ENCODE data around the gene JARID2.

JARID2 gene

DNA sequence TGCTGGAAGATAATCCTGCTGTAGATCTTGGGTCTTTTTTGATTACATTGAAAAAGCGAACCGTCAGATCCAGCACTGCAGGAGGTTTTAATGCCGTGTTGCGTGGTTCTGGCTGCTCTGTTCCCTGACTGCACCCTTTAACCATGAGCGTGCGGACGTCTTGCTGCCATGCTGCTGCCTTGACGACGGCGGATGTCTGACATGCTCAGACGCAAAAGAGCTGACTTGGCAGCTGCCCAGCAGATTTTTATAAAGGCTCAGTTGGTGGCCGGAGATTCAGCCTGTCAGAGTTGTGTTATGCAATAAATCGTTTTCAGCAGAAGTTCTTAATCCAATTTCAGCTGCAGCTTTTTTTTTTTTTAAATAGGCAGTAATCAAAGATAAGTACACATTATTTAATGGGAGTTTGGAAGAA lies 119.4 kb downstream of the JARID2 start (continued):
- TF ChIP-seq, protein P1, sequence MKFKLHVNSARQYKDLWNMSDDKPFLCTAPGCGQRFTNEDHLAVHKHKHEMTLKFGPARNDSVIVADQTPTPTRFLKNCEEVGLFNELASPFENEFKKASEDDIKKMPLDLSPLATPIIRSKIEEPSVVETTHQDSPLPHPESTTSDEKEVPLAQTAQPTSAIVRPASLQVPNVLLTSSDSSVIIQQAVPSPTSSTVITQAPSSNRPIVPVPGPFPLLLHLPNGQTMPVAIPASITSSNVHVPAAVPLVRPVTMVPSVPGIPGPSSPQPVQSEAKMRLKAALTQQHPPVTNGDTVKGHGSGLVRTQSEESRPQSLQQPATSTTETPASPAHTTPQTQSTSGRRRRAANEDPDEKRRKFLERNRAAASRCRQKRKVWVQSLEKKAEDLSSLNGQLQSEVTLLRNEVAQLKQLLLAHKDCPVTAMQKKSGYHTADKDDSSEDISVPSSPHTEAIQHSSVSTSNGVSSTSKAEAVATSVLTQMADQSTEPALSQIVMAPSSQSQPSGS (tag by site-specific recombination; IDR thresholded peaks at IDR 0.05; ENCODE audit: low read depth): 0 out of 2 replicates have a peak, but pooled peaks have one; percentile 22
- TF ChIP-seq ZNF394 (tag by site-specific recombination; IDR thresholded peaks at IDR 0.05; ENCODE audit: borderline replicate concordance): no peak
- TF ChIP-seq GLIS1 (tag by site-specific recombination; IDR thresholded peaks at IDR 0.05): peak; percentile 51
- 0 out of 2 replicates have a peak, but pooled peaks have one; percentile 24 for TF ChIP-seq SP7 (tag by site-specific recombination; IDR thresholded peaks at IDR 0.05)
- TF ChIP-seq ZXDB (tag by site-specific recombination; IDR thresholded peaks at IDR 0.05): peak; percentile 66; the same call in 1 of the 2 replicates
- TF ChIP-seq, protein P2, sequence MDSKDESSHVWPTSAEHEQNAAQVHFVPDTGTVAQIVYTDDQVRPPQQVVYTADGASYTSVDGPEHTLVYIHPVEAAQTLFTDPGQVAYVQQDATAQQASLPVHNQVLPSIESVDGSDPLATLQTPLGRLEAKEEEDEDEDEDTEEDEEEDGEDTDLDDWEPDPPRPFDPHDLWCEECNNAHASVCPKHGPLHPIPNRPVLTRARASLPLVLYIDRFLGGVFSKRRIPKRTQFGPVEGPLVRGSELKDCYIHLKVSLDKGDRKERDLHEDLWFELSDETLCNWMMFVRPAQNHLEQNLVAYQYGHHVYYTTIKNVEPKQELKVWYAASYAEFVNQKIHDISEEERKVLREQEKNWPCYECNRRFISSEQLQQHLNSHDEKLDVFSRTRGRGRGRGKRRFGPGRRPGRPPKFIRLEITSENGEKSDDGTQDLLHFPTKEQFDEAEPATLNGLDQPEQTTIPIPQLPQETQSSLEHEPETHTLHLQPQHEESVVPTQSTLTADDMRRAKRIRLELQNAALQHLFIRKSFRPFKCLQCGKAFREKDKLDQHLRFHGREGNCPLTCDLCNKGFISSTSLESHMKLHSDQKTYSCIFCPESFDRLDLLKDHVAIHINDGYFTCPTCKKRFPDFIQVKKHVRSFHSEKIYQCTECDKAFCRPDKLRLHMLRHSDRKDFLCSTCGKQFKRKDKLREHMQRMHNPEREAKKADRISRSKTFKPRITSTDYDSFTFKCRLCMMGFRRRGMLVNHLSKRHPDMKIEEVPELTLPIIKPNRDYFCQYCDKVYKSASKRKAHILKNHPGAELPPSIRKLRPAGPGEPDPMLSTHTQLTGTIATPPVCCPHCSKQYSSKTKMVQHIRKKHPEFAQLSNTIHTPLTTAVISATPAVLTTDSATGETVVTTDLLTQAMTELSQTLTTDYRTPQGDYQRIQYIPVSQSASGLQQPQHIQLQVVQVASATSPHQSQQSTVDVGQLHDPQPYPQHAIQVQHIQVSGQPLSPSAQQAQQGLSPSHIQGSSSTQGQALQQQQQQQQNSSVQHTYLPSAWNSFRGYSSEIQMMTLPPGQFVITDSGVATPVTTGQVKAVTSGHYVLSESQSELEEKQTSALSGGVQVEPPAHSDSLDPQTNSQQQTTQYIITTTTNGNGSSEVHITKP (tag by site-specific recombination; IDR thresholded peaks at IDR 0.05): peak; percentile 20
- TF ChIP-seq ZNF660 (tag by site-specific recombination; IDR thresholded peaks at IDR 0.05): peak; percentile 53
- 0 out of 2 replicates have a peak, but pooled peaks have one; percentile 24 for TF ChIP-seq ZSCAN30 (tag by site-specific recombination; IDR thresholded peaks at IDR 0.05)
- peak; percentile 66 for TF ChIP-seq ZEB2 (tag by site-specific recombination; IDR thresholded peaks at IDR 0.05)
- peak; percentile 54; the same call in 1 of the 2 replicates for TF ChIP-seq KLF10 (tag by site-specific recombination; IDR thresholded peaks at IDR 0.05)
- peak; percentile 95 for TF ChIP-seq ZNF600 (tag by site-specific recombination; IDR thresholded peaks at IDR 0.05)

DNA sequence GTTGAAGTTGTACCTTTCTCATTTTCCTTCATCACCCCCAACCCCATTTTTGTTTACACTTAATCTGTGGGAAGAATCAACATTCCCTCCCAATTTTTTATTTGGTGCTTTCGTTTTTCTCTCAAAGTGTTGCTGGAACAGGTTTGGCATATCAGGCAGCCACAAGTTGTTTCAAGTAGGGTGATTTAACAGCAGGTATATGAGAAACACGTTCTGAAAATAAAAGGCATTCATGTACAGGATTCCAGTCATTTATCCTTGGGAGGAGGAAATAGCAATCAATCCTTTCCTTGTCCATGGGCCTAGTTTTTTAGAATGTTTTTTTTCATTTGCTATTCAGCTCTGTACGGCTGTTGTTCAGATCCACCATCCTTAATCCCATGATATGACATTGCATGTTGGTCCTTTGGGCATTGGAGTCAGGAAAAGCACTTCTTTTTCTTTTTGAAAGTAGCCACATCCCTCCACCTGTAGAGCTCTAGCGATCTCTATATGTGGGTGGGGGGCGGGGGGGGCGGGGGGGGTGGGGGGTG lies 120.2 kb downstream of the JARID2 start:
- no peak overlapping the region for H3K4me3 ChIP-seq (ENCODE audit: low read depth, low read length)
- H3K9me3 ChIP-seq (ENCODE audit: control insufficient read depth, insufficient read depth, low read depth, low read length): no peaks in the 10 kb centered on the region
- POLR2A ChIA-PET: no interaction called here
- no peaks in the 10 kb centered on the region for H3K36me3 ChIP-seq (ENCODE audit: control insufficient read depth in 2 of 2, insufficient read depth in 1 of 2, low read length in 2 of 2)
- CTCF ChIA-PET: interaction anchor here (0.5 to 1.9 kb wide), 3 partner anchors 24 to 95 kb away, joined by 3 to 5 read pairs (median 3); no protein-coding TSS in a partner anchor
- TF ChIP-seq SCRT2 (tag by site-specific recombination; IDR thresholded peaks at IDR 0.05) (peak; percentile 70), ZNF623 (tag by site-specific recombination; IDR thresholded peaks at IDR 0.05) (no peak), ZBTB7A (tag by site-specific recombination; IDR thresholded peaks at IDR 0.05; ENCODE audit: low read depth) (no peak)
- TF ChIP-seq, protein P3, sequence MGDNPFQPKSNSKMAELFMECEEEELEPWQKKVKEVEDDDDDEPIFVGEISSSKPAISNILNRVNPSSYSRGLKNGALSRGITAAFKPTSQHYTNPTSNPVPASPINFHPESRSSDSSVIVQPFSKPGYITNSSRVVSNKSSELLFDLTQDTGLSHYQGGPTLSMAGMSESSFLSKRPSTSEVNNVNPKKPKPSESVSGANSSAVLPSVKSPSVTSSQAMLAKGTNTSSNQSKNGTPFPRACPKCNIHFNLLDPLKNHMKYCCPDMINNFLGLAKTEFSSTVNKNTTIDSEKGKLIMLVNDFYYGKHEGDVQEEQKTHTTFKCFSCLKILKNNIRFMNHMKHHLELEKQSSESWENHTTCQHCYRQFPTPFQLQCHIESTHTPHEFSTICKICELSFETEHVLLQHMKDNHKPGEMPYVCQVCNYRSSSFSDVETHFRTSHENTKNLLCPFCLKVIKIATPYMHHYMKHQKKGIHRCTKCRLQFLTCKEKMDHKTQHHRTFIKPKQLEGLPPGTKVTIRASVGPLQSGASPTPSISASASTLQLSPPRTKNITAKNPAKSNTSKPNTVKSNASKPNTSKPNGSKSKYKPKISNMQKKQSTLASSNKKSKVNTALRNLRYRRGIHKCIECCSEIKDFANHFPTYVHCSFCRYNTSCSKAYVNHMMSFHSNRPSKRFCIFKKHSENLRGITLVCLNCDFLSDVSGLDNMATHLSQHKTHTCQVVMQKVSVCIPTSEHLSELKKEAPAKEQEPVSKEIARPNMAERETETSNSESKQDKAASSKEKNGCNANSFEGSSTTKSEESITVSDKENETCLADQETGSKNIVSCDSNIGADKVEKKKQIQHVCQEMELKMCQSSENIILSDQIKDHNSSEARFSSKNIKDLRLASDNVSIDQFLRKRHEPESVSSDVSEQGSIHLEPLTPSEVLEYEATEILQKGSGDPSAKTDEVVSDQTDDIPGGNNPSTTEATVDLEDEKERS (tag by site-specific recombination; IDR thresholded peaks at IDR 0.05): no peak
- peak overlapping the region; percentile 21 for H3K27ac ChIP-seq (ENCODE audit: extremely low read depth, low read depth, low read length)
- peaks cover 47% of the 10 kb centered on the region for H3K4me1 ChIP-seq (ENCODE audit: control insufficient read depth, insufficient read depth, low read length)

DNA sequence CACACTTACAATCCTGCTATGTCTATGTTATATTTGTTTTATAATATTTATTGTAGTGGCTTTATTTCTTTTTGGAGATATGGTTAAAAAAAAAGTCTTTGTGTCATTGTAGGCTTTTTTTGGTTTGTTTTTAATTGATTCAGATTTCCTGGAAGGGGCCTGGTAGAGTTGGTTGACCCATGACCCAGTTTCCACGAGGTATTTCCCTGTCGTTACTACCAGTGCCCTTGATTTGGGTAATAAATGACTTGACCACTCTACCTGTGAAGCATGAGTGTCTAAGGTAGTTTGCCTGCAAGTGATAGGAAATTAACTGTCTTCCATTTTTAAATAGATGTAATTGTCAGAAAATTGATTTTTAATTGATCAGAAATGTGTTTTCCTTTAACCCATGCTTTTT lies 121.0 kb downstream of the JARID2 start:
- no peak for TF ChIP-seq ZNF239 (tag by site-specific recombination; IDR thresholded peaks at IDR 0.05)
- TF ChIP-seq ZNF155 (tag by site-specific recombination; IDR thresholded peaks at IDR 0.05): no peak
- no peak for TF ChIP-seq ZNF561 (tag by site-specific recombination; IDR thresholded peaks at IDR 0.05; ENCODE audit: borderline replicate concordance)
- TF ChIP-seq, protein P4, sequence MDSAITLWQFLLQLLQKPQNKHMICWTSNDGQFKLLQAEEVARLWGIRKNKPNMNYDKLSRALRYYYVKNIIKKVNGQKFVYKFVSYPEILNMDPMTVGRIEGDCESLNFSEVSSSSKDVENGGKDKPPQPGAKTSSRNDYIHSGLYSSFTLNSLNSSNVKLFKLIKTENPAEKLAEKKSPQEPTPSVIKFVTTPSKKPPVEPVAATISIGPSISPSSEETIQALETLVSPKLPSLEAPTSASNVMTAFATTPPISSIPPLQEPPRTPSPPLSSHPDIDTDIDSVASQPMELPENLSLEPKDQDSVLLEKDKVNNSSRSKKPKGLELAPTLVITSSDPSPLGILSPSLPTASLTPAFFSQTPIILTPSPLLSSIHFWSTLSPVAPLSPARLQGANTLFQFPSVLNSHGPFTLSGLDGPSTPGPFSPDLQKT (IDR thresholded peaks at IDR 0.05; ENCODE audit: borderline replicate concordance, low read depth, low read length): no peak
- no peak for TF ChIP-seq BCL11B (tag by site-specific recombination; IDR thresholded peaks at IDR 0.05; ENCODE audit: low read depth)
- TF ChIP-seq ZFHX2 (tag by site-specific recombination; conservative IDR thresholded peaks at IDR 0.05): no peak
- CTCF ChIA-PET: interaction anchor here (0.8 kb wide), 1 partner anchor 79 kb away, joined by 3 read pairs; no protein-coding TSS in a partner anchor
- Histone ChIP-seq H3K4me1 (ENCODE audit: control insufficient read depth, insufficient read depth, low read length) (peaks cover 47% of the 10 kb centered on the region), H3K27ac (ENCODE audit: extremely low read depth, low read depth, low read length) (no peak overlapping the region), H3K36me3 (ENCODE audit: control insufficient read depth in 2 of 2, insufficient read depth in 1 of 2, low read length in 2 of 2) (no peaks in the 10 kb centered on the region), H3K9me3 (ENCODE audit: control insufficient read depth, insufficient read depth, low read depth, low read length) (no peaks in the 10 kb centered on the region), H3K4me3 (ENCODE audit: low read depth, low read length) (no peak overlapping the region)
- POLR2A ChIA-PET: no interaction called here
